ENCODE results near the gene IMMP2L. TPM values are rescaled to one million over a fixed set of nuclear protein-coding genes. Genes with fewer than 3 reads are reported as not detected.

Gene IMMP2L
- total and polyA plus RNA-seq, 2 of the 13 experiments (the other 11 are each of a cell fraction or from before 2014, with no cell fraction given) = 7.8 to 16.9 TPM

DNA sequence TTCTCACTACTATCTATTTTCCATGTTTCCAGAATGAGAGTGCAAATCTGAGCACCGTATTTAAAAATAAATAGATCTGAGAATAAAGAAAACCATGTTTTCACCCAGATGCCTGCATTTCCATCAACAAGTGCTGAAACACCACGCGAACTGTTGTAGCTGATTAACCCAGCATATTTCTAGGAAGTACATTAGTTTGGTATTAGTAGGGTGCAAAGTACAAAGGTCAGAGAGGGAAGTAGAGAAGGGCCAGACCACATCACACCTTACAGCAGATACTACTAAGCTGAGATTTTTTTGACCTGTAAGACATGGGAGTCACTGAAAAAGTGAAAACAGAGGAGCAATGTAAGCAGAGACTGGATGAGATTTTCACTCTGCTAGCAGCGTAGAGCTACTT lies 181.3 kb downstream of the IMMP2L start (continued):
- TF ChIP-seq, protein P1, sequence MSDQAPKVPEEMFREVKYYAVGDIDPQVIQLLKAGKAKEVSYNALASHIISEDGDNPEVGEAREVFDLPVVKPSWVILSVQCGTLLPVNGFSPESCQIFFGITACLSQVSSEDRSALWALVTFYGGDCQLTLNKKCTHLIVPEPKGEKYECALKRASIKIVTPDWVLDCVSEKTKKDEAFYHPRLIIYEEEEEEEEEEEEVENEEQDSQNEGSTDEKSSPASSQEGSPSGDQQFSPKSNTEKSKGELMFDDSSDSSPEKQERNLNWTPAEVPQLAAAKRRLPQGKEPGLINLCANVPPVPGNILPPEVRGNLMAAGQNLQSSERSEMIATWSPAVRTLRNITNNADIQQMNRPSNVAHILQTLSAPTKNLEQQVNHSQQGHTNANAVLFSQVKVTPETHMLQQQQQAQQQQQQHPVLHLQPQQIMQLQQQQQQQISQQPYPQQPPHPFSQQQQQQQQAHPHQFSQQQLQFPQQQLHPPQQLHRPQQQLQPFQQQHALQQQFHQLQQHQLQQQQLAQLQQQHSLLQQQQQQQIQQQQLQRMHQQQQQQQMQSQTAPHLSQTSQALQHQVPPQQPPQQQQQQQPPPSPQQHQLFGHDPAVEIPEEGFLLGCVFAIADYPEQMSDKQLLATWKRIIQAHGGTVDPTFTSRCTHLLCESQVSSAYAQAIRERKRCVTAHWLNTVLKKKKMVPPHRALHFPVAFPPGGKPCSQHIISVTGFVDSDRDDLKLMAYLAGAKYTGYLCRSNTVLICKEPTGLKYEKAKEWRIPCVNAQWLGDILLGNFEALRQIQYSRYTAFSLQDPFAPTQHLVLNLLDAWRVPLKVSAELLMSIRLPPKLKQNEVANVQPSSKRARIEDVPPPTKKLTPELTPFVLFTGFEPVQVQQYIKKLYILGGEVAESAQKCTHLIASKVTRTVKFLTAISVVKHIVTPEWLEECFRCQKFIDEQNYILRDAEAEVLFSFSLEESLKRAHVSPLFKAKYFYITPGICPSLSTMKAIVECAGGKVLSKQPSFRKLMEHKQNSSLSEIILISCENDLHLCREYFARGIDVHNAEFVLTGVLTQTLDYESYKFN (CRISPR knock-in tag; conservative IDR thresholded peaks at IDR 0.05) = peak; percentile 67
- TF ChIP-seq TCF12 (IDR thresholded peaks at IDR 0.05) (no peak), TCF12 (CRISPR knock-in tag; IDR thresholded peaks at IDR 0.05) (no peak), GATAD1 (CRISPR knock-in tag; IDR thresholded peaks at IDR 0.05) (0 out of 2 replicates have a peak, but pooled peaks have one; percentile 18), NR2F6 (IDR thresholded peaks at IDR 0.05) (peak; percentile 55; the same call in 1 of the 2 replicates), NR2F6 (CRISPR knock-in tag; IDR thresholded peaks at IDR 0.05) (peak; percentile 68), SAP130 (CRISPR knock-in tag; IDR thresholded peaks at IDR 0.05; ENCODE audit: low read depth) (0 out of 2 replicates have a peak, but pooled peaks have one; percentile 29), ZNF543 (CRISPR knock-in tag; IDR thresholded peaks at IDR 0.05) (no peak), CHCHD3 (CRISPR knock-in tag; IDR thresholded peaks at IDR 0.05) (no peak), ZFP36L2 (CRISPR knock-in tag; IDR thresholded peaks at IDR 0.05) (no peak), BCL6 (CRISPR knock-in tag; IDR thresholded peaks at IDR 0.05) (peak; percentile 88), MIXL1 (CRISPR knock-in tag; IDR thresholded peaks at IDR 0.05) (peak; percentile 75; the same call in 1 of the 2 replicates), ZNF382 (CRISPR knock-in tag; IDR thresholded peaks at IDR 0.05; ENCODE audit: borderline replicate concordance) (no peak), GFI1 (CRISPR knock-in tag; IDR thresholded peaks at IDR 0.05; ENCODE audit: borderline replicate concordance) (peak; percentile 90), FOXP1 (IDR thresholded peaks at IDR 0.05) (no peak), FOXP1 (CRISPR knock-in tag; IDR thresholded peaks at IDR 0.05) (0 out of 2 replicates have a peak, but pooled peaks have one; percentile 12), ZMYM4 (CRISPR knock-in tag; IDR thresholded peaks at IDR 0.05) (peak; percentile 44; the same call in 1 of the 2 replicates), GATAD2A (CRISPR knock-in tag; IDR thresholded peaks at IDR 0.05) (peak; percentile 47; the same call in 1 of the 2 replicates)
- TF ChIP-seq, protein P2, sequence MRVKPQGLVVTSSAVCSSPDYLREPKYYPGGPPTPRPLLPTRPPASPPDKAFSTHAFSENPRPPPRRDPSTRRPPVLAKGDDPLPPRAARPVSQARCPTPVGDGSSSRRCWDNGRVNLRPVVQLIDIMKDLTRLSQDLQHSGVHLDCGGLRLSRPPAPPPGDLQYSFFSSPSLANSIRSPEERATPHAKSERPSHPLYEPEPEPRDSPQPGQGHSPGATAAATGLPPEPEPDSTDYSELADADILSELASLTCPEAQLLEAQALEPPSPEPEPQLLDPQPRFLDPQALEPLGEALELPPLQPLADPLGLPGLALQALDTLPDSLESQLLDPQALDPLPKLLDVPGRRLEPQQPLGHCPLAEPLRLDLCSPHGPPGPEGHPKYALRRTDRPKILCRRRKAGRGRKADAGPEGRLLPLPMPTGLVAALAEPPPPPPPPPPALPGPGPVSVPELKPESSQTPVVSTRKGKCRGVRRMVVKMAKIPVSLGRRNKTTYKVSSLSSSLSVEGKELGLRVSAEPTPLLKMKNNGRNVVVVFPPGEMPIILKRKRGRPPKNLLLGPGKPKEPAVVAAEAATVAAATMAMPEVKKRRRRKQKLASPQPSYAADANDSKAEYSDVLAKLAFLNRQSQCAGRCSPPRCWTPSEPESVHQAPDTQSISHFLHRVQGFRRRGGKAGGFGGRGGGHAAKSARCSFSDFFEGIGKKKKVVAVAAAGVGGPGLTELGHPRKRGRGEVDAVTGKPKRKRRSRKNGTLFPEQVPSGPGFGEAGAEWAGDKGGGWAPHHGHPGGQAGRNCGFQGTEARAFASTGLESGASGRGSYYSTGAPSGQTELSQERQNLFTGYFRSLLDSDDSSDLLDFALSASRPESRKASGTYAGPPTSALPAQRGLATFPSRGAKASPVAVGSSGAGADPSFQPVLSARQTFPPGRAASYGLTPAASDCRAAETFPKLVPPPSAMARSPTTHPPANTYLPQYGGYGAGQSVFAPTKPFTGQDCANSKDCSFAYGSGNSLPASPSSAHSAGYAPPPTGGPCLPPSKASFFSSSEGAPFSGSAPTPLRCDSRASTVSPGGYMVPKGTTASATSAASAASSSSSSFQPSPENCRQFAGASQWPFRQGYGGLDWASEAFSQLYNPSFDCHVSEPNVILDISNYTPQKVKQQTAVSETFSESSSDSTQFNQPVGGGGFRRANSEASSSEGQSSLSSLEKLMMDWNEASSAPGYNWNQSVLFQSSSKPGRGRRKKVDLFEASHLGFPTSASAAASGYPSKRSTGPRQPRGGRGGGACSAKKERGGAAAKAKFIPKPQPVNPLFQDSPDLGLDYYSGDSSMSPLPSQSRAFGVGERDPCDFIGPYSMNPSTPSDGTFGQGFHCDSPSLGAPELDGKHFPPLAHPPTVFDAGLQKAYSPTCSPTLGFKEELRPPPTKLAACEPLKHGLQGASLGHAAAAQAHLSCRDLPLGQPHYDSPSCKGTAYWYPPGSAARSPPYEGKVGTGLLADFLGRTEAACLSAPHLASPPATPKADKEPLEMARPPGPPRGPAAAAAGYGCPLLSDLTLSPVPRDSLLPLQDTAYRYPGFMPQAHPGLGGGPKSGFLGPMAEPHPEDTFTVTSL (CRISPR knock-in tag; IDR thresholded peaks at IDR 0.05; ENCODE audit: borderline replicate concordance) = peak; percentile 56; the same call in 1 of the 2 replicates
- TF ChIP-seq, protein P3, sequence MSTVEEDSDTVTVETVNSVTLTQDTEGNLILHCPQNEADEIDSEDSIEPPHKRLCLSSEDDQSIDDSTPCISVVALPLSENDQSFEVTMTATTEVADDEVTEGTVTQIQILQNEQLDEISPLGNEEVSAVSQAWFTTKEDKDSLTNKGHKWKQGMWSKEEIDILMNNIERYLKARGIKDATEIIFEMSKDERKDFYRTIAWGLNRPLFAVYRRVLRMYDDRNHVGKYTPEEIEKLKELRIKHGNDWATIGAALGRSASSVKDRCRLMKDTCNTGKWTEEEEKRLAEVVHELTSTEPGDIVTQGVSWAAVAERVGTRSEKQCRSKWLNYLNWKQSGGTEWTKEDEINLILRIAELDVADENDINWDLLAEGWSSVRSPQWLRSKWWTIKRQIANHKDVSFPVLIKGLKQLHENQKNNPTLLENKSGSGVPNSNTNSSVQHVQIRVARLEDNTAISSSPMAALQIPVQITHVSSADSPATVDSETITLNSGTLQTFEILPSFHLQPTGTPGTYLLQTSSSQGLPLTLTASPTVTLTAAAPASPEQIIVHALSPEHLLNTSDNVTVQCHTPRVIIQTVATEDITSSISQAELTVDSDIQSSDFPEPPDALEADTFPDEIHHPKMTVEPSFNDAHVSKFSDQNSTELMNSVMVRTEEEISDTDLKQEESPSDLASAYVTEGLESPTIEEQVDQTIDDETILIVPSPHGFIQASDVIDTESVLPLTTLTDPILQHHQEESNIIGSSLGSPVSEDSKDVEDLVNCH (CRISPR knock-in tag; IDR thresholded peaks at IDR 0.05) = no peak

All from HepG2 (cell line).